HK-2 (cell line): ENCODE data around the gene GNAT1.
A peak's percentile ranks its signal among the peaks of the same experiment; 100 is the strongest.

Experiments used
- DNase-seq: peaks from one replicate; pipeline ENCODE4 v3.0.0-alpha.2; 2018; ENCODE audit not compliant: unreplicated experiment

The GNAT1 gene

GRCh38 chr3:50163572-50164455 is 27.6 kb upstream of the GNAT1 start:
- DNase-seq, result peak; percentile 20

- no peak for DNase-seq
Measured at GRCh38 chr3:50164481-50164880, 26.9 kb upstream of the GNAT1 start.

- peak; percentile 39 for DNase-seq
Measured at GRCh38 chr3:50164984-50165909, 26.2 kb upstream of the GNAT1 start.

- DNase-seq, result no peak
Measured at GRCh38 chr3:50165910-50166538, 25.4 kb upstream of the GNAT1 start.

DNA sequence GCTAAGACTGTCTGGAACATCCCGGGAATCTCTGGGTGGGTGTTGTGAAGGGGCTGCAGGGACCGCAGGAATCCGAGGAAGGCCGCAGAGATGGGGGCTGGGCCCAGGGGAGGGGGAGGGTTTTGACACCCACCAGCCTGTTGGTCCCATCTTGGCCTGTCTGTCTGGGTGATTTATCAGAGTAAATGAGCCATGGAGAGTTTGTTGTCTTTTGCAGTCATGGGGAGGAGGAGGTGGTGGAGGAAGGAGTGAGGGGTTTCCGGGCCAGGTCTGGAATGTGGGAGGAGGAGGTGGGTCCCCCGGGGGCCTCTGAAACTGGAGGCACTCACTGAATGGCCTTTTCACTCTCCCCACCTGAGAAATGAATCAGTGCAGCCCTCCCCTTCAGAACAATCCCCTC is 24.8 kb upstream of the GNAT1 start:
- DNase-seq, result peak; percentile 78

DNA sequence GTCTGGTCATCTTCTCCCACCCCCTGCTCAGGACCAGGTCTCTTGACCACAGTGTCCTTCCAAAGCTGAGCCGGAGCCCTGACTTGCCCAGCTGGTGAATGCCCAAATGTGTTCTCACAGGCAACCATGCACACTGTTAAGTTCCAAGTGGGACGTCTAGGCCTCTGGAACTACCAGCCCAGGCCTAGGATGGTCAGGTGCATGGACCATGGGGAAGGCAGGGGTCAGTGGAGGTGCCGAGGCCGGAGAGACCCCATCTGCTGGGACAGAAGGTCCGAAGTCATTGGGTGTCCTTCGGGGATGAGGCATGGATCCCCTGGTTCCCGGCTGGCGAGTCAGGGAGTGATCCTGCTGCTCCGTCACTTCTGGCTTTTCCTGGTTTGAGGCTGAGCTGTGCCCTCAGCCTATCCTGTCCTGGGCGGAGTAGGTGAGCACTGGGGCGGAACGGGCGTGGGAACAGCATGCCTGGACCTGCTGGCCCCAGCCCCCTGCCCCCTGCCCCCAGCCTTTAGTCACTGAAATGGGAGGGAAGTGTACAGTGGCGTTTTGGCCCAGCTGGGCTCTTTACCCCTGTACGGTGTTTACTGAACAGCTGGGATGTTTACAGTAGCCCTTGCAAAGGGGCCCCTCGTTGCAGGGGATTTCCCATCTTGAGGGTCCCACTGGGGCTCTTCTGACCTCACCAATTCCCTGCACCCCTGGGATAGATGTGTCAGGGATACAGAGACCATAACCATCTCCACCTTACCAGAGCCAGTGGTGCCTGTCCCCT is 24.2 kb upstream of the GNAT1 start:
- DNase-seq, result peak; percentile 90

- no peak for DNase-seq
Measured at GRCh38 chr3:50167841-50168209, 23.6 kb upstream of the GNAT1 start.

- DNase-seq, result peak; percentile 25
Measured at GRCh38 chr3:50168388-50168787, 23.0 kb upstream of the GNAT1 start.

GRCh38 chr3:50168791-50169190 is 22.6 kb upstream of the GNAT1 start:
- DNase-seq, result no peak

- DNase-seq, result no peak
Measured at GRCh38 chr3:50169232-50169832, 22.1 kb upstream of the GNAT1 start.

DNA sequence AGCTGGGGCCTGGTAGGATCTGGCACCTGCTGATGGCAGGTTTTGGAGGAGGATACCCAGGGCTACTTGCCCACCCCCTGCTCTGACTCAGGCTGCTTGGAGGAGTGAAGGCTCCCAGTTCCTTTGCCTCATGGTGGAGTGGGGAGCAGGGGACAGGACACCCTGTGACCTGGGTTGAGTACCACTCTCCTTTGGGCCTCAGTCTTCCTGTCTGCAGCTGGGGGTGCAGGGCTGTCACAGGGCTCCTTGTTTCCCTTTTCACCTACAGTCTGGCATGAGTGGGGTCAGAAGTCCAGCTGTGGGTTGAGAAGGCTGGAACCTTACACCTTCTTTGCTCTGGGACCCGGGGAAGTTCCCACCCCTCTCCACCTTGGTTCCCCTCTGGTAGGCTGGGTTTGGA is 21.6 kb upstream of the GNAT1 start:
- no peak for DNase-seq

DNA sequence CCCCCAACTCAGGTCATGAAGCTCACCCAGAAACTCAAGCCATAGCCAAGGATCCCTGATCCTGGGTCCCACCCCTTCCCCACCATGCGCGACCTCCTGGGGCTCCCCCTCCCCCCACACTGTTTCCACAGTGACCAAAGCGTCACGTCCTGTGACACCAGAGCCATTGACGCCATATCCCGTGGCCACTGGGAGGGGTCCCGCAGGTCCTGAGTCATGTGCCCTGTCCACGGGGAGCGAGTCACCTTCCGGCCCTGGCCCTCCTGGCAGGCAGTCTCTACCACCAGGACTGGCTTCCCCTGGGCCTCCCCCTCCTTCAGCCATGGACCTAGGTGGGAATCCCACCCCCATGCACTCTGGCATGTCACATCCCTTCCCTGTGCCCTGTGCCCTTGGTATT is 20.7 kb upstream of the GNAT1 start:
- DNase-seq, result peak; percentile 88

GRCh38 chr3:50171540-50172301 is 19.7 kb upstream of the GNAT1 start:
- no peak for DNase-seq

DNA sequence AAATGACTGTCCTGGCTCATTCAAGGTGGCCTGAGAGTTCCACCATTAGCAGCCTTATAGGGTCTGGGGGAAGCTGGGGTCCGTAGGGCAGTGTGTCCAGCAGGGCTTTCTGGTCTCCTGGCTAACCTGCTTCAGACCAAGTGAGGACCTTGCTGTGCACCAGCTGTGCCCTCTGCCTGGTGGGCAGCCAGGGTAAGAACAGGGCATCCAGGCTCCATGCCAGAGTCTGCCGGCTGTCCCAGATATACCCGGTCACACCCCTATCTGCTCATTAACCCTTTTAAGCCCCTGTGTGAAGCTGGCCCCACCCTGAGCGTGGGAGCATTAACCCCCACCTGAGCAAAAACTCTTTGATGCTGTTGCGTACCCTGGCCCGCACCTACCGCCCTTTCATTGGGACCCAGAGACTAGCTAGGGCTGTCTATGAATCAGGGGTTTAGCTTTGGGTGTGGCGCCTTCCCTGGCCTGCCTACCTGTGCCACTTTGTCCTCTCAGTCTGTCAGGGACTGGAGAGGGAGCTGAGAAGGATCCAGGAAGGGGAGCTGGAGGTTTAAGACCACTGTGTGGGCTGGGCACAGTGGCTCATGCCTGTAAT is 18.7 kb upstream of the GNAT1 start:
- DNase-seq, result no peak

DNA sequence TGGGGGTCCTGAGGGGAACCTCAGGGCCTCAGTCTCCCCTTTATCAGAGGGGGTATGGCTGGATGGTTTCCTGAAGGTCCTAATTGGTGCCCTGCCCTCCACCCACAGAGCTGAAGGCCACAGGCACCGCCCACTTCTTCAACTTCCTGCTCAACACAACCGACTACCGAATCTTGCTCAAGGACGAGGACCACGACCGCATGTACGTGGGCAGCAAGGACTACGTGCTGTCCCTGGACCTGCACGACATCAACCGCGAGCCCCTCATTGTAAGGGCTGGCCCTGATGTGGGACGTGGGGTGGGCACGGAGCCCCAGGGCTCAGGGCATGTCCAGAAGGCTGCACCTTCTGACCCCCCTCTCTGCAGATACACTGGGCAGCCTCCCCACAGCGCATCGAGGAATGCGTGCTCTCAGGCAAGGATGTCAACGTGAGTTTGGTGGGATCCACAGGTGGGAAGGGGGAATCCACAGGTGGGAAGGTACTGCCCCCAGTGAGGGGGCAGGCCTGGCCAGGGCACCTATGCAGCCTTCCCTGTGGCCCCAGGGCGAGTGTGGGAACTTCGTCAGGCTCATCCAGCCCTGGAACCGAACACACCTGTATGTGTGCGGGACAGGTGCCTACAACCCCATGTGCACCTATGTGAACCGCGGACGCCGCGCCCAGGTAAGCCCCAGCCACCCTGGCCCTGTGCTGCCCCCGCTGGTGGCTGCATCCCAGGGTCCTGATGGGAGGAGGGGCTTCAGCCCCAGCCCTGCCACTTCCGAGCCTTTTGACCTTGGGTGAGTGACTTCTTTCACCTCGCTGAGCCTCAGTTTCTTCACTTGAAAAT is 17.5 kb upstream of the GNAT1 start:
- no peak for DNase-seq

DNA sequence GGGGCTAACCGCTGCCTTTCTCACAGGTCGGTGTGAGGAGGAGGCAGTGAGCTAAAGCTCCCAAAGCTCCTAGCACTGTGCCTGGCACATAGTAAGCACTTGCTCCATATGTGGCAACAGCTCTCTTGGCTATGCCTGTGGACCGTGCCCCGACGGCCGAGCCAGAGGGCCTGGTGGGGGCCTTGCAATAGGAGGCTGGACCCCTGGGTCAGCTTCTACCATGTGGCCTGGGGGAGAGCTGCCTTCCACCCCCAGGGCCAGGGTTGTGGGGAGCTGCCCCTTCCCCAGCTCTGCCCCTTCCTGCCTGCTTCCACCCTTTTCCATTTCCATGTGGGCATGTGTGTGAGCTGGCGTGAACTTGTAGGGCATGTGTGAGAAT is 16.9 kb upstream of the GNAT1 start:
- no peak for DNase-seq

GRCh38 chr3:50174947-50175524 is 16.4 kb upstream of the GNAT1 start:
- DNase-seq, result no peak

DNA sequence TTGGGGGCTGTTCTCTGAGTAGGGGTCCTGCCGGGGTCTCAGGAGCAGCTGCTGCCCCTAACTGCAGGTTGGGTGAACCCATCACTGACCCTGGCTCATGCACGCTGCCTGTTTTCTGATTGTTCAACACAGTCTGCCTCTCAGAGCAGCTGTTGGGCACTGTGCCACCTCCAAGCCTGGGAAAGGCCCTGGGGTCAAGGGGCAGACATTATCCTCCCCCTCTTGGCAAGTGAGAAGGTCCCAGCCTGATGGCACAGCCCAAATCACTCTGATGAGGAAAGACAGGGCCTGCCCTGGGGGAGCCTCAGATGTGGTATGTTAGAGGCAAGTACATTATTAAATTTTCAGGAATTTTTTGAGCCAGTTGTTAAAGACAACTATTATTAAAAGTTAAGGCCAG is 14.1 kb upstream of the GNAT1 start:
- no peak for DNase-seq

- no peak for DNase-seq
Measured at GRCh38 chr3:50179710-50180109, 11.7 kb upstream of the GNAT1 start.
